ES-I3 (cell line): ENCODE results near the gene CFAP210.
A peak's percentile ranks its signal among the peaks of the same experiment; 100 is the strongest.
"Not testable (repeated sequence)": the region's sequence is repeated elsewhere in the genome, so short reads cannot be mapped to it uniquely, and the experiment has no call there.

Experiments used
- H3K36me3 ChIP-seq: 2 replicates; pipeline ENCODE4 v1.6.1; 2013; ENCODE audit warnings: mild to moderate bottlenecking, low read length, control low read depth, moderate library complexity; ENCODE audit not compliant: insufficient read depth
- H3K4me1 ChIP-seq: 2 replicates; pipeline ENCODE4 v1.6.1; 2013; ENCODE audit warnings: mild to moderate bottlenecking, control low read depth, low read length; ENCODE audit not compliant: insufficient read depth
- H3K9ac ChIP-seq: 2 replicates; pipeline ENCODE4 v1.6.1; 2013; ENCODE audit warnings: low read depth, mild to moderate bottlenecking, low read length, moderate library complexity
- H3K9me3 ChIP-seq: 2 replicates; pipeline ENCODE4 v1.6.1; 2013; ENCODE audit warnings: mild to moderate bottlenecking, low read length, moderate library complexity; ENCODE audit not compliant: control insufficient read depth, insufficient read depth

Gene CFAP210

GRCh38 chr2:169699173-169699572 is 5.0 kb upstream of the CFAP210 start:
- not testable (repeated sequence) for H3K9ac ChIP-seq, H3K9me3 ChIP-seq, H3K36me3 ChIP-seq

GRCh38 chr2:169696381-169696780 is 2.2 kb upstream of the CFAP210 start:
- no peaks in the 10 kb centered on the region for H3K4me1 ChIP-seq
- no peaks in the 10 kb centered on the region for H3K36me3 ChIP-seq
- H3K9me3 ChIP-seq = no peaks in the 10 kb centered on the region
- H3K9ac ChIP-seq = no peak overlapping the region

More at GRCh38 chr2:169699173-169699572, 5.0 kb upstream of the CFAP210 start:
- H3K4me1 ChIP-seq = not testable (repeated sequence)

- Histone ChIP-seq H3K4me1 (no peaks in the 10 kb centered on the region), H3K9me3 (no peaks in the 10 kb centered on the region)
These were observed 672 bp upstream of the CFAP210 start for GRCh38 chr2:169694894-169695260.

GRCh38 chr2:169693360-169693759 is 845 bp downstream of the CFAP210 start:
- Histone ChIP-seq H3K36me3 (no peaks in the 10 kb centered on the region), H3K9me3 (no peaks in the 10 kb centered on the region), H3K9ac (no peak overlapping the region), H3K4me1 (no peaks in the 10 kb centered on the region)

More at GRCh38 chr2:169694894-169695260, 672 bp upstream of the CFAP210 start:
- peak overlapping the region; percentile 95 for H3K9ac ChIP-seq
- H3K36me3 ChIP-seq = no peaks in the 10 kb centered on the region

GRCh38 chr2:169692718-169693117 is 1.5 kb downstream of the CFAP210 start:
- no peaks in the 10 kb centered on the region for H3K36me3 ChIP-seq
- no peaks in the 10 kb centered on the region for H3K4me1 ChIP-seq
- no peaks in the 10 kb centered on the region for H3K9me3 ChIP-seq
- H3K9ac ChIP-seq = no peak overlapping the region

DNA sequence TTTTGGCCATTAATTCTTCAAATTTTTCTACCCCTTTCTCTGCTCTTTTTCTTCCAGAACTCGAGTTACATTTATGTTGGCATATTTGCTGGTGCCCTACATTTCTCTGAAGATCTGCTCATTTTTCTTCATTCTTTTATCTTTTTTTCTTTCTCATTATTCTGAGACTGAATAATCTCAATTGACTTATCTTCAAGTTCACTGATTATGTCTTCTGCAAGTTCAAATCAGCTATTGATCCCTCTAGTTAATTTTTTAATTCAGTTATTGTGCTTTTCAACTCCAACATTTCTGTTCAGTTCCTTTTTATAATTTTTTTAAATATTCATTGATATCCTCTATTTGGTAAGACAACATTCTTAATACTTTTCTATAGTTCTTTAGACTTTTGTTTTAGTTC is 3.2 kb downstream of the CFAP210 start:
- Histone ChIP-seq H3K4me1 (no peaks in the 10 kb centered on the region), H3K36me3 (no peaks in the 10 kb centered on the region), H3K9me3 (no peaks in the 10 kb centered on the region), H3K9ac (no peak overlapping the region)

- H3K9me3 ChIP-seq, H3K4me1 ChIP-seq, H3K36me3 ChIP-seq, H3K9ac ChIP-seq: not testable (repeated sequence)
These were observed 6.3 kb downstream of the CFAP210 start for GRCh38 chr2:169687943-169688342.

GRCh38 chr2:169686825-169687224 is 7.4 kb downstream of the CFAP210 start:
- not testable (repeated sequence) for H3K9ac ChIP-seq, H3K36me3 ChIP-seq, H3K9me3 ChIP-seq
- H3K4me1 ChIP-seq = peaks cover 12% of the 10 kb centered on the region

- H3K9me3 ChIP-seq, H3K36me3 ChIP-seq, H3K9ac ChIP-seq: not testable (repeated sequence)
- peaks cover 12% of the 10 kb centered on the region for H3K4me1 ChIP-seq
These were observed 9.5 kb downstream of the CFAP210 start for GRCh38 chr2:169684712-169685111.

DNA sequence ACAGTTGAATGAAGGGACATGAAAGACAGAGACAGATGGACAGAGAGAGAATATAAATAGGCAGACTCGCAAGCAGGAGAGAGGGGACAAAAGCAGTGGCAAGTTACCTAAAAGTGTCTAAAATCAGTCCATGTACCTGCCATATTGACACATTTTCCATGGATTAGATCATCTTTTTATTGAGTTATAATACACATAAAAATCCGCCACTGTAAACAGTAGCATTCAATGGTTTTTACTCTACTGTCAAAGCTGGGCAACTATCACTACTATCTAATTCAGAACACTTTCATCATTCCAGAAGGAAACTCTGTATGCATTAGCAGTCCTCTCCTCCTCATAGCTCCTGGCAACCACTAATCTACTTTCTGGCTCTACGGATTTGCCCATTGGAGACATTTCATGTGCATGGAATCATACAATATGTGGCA is 10.1 kb downstream of the CFAP210 start:
- Histone ChIP-seq H3K9me3 (no peaks in the 10 kb centered on the region), H3K4me1 (peaks cover 12% of the 10 kb centered on the region), H3K9ac (no peak overlapping the region), H3K36me3 (no peaks in the 10 kb centered on the region)

DNA sequence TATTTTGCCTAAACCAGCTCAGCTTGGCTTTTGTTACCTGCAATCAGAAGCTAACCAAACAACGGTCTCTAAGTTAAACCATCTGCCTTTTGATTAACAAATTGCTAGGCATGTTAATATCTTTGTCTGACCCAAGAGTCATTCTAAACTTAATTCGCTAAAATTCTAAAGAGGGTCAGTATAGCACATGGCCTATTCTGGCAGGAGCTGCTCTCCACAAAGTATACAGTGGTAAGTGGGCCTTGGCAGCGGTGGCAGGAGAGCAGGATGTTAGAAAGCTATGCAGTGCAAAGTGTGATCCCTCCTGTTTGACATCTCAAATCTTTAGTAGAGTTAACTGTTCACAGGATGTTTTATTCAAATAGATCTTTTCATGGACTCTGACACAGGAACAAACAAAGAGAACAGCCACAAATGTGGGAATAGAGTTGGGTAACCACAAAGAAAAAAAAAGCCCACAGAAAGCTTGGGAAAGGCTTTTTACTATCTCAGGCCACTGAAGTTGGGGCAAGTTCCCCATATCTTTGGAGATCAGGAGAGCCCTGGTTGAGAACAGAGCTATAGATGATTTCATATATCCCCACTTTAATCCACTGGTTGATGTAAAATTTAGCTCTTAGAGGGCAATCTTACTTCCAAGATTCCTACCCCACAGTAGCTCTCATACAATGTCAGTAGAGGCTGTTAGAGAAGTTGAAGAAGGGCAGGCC is 10.6 kb downstream of the CFAP210 start:
- no peaks in the 10 kb centered on the region for H3K9me3 ChIP-seq
- H3K4me1 ChIP-seq = peaks cover 12% of the 10 kb centered on the region
- H3K36me3 ChIP-seq = no peaks in the 10 kb centered on the region
- H3K9ac ChIP-seq = no peak overlapping the region

DNA sequence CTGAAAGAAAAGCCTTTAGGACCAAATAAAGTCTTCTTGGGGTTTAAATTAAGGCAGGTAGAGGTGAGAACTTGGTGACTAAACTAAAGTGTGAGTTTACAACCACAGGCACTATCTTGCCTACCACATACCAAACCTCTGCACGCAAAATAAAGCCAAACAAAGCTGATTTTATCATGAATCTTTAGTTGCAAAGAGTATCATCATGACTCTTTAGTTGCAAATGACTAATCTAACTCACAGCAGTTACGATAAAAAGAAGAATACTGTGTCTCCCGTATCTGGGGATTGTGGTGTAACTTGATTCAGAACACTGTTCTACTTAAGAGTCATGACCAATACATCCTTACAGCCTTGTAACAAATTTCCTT is 11.2 kb downstream of the CFAP210 start:
- Histone ChIP-seq H3K9ac (no peak overlapping the region), H3K9me3 (no peaks in the 10 kb centered on the region), H3K36me3 (no peaks in the 10 kb centered on the region), H3K4me1 (peaks cover 12% of the 10 kb centered on the region)

- no peaks in the 10 kb centered on the region for H3K36me3 ChIP-seq
- H3K4me1 ChIP-seq = no peaks in the 10 kb centered on the region
- no peak overlapping the region for H3K9ac ChIP-seq
- no peaks in the 10 kb centered on the region for H3K9me3 ChIP-seq
These were observed 17.4 kb downstream of the CFAP210 start for GRCh38 chr2:169676850-169677249.

- no peaks in the 10 kb centered on the region for H3K36me3 ChIP-seq
- H3K9ac ChIP-seq = no peak overlapping the region
- H3K4me1 ChIP-seq = no peaks in the 10 kb centered on the region
These were observed 17.8 kb downstream of the CFAP210 start for GRCh38 chr2:169676357-169676756.

GRCh38 chr2:169673921-169674320 is 20.3 kb downstream of the CFAP210 start:
- Histone ChIP-seq H3K4me1 (no peaks in the 10 kb centered on the region), H3K36me3 (no peaks in the 10 kb centered on the region), H3K9me3 (no peaks in the 10 kb centered on the region), H3K9ac (no peak overlapping the region)

More at GRCh38 chr2:169676357-169676756, 17.8 kb downstream of the CFAP210 start:
- no peaks in the 10 kb centered on the region for H3K9me3 ChIP-seq
